ENCODE results near the gene TATDN3. TPM values are rescaled to one million over a fixed set of nuclear protein-coding genes. Genes with fewer than 3 reads are reported as not detected.
"Not testable (repeated sequence)": the region's sequence is repeated elsewhere in the genome, so short reads cannot be mapped to it uniquely, and the experiment has no call there.

TATDN3 gene
- total RNA-seq, 6 donors from 2014 or later = 7.5 to 14.9 (median 11.7) TPM

GRCh38 chr1:212827171-212827776, 35.6 kb downstream of the TATDN3 start:
- Histone ChIP-seq H3K4me1 (no peaks in the 10 kb centered on the region), H3K36me3 (no peaks in the 10 kb centered on the region), H3K27me3 (no peaks in the 10 kb centered on the region), H3K4me3 (no peak overlapping the region), H3K9me3 (peaks cover 0 to 15% (median 13%) of the 10 kb centered on the region in 4 donors), H3K27ac (no peak overlapping the region)
- ATAC-seq (ENCODE audit: low FRiP score in 2 of 2) (no peak), DNase-seq (no peak)
- TF ChIP-seq POLR2AphosphoS5 (IDR thresholded peaks at IDR 0.05) (no peak), EP300 (IDR thresholded peaks at IDR 0.05) (no peak), POLR2A (IDR thresholded peaks at IDR 0.05) (no peak)
- TF ChIP-seq, protein P1, sequence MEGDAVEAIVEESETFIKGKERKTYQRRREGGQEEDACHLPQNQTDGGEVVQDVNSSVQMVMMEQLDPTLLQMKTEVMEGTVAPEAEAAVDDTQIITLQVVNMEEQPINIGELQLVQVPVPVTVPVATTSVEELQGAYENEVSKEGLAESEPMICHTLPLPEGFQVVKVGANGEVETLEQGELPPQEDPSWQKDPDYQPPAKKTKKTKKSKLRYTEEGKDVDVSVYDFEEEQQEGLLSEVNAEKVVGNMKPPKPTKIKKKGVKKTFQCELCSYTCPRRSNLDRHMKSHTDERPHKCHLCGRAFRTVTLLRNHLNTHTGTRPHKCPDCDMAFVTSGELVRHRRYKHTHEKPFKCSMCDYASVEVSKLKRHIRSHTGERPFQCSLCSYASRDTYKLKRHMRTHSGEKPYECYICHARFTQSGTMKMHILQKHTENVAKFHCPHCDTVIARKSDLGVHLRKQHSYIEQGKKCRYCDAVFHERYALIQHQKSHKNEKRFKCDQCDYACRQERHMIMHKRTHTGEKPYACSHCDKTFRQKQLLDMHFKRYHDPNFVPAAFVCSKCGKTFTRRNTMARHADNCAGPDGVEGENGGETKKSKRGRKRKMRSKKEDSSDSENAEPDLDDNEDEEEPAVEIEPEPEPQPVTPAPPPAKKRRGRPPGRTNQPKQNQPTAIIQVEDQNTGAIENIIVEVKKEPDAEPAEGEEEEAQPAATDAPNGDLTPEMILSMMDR (IDR thresholded peaks at IDR 0.05) = no peak
- WGBS, 2 donors = 95 to 99% methylated on average over 4 of the region's 4 CpGs

DNA sequence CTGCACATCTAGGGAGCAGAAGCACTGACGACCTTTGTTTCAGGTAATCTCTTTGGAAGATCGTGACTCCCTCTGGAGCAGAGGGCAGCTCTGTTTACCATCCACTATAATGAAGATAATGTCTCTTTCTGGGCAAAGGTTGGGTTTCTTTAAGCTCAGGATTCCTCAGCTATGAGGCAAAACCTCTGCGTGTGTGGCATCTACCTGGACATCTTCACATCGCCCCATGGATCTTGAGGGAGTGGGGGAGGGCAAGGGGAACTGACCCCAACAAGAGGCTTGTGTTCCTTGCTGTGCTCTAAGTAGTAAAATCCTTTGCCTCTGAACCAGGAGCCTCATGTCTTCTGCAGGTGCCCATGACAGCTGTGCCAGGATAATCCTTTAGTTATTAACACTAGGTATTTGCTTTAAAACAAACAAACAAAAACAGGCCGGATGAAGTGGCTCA, 36.2 kb downstream of the TATDN3 start:
- H3K36me3 ChIP-seq = no peaks in the 10 kb centered on the region
- H3K4me3 ChIP-seq = no peak overlapping the region
- H3K9me3 ChIP-seq = peaks cover 0 to 15% (median 13%) of the 10 kb centered on the region in 4 donors
- H3K27ac ChIP-seq = no peak overlapping the region
- DNase-seq (no peak), ATAC-seq (ENCODE audit: low FRiP score in 2 of 2) (no peak)
- H3K4me1 ChIP-seq = no peaks in the 10 kb centered on the region
- H3K27me3 ChIP-seq = no peaks in the 10 kb centered on the region
- 73 to 83% methylated on average over 5 of the region's 5 CpGs for WGBS, 2 donors
- no peak for TF ChIP-seq POLR2A (IDR thresholded peaks at IDR 0.05)

DNA sequence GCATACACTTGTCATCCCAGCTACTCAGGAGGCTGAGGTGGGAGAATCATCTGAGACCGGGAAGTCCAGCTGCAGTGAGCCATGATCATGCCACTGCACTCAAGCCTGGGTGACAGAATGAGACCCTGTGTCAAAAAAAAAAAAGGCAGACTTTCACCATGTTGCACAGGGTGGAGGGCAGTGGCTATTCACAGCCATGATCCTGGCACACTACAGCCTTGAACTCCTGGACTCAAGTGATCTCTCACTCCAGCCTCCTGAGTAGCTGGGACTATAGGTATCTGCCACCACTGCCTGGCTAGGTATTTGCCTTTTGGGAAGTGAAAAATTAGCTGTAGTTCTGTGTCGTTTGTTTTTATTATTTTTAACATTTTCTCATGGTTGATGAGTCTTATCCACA, 36.7 kb downstream of the TATDN3 start:
- H3K9me3 ChIP-seq = peaks cover 0 to 15% (median 13%) of the 10 kb centered on the region in 4 donors
- 83 to 94% methylated on average over 2 of the region's 2 CpGs for WGBS, 2 donors
- H3K36me3 ChIP-seq = no peaks in the 10 kb centered on the region
- DNase-seq = no peak
- H3K27me3 ChIP-seq = no peaks in the 10 kb centered on the region
- H3K4me1 ChIP-seq = no peaks in the 10 kb centered on the region
- H3K27ac ChIP-seq = no peak overlapping the region
- ATAC-seq (ENCODE audit: low FRiP score in 2 of 2) = no peak
- H3K4me3 ChIP-seq = no peak overlapping the region
- TF ChIP-seq EP300 (IDR thresholded peaks at IDR 0.05) = no peak
- no peak for TF ChIP-seq POLR2AphosphoS5 (IDR thresholded peaks at IDR 0.05)
- TF ChIP-seq, protein P1 (IDR thresholded peaks at IDR 0.05) = no peak

DNA sequence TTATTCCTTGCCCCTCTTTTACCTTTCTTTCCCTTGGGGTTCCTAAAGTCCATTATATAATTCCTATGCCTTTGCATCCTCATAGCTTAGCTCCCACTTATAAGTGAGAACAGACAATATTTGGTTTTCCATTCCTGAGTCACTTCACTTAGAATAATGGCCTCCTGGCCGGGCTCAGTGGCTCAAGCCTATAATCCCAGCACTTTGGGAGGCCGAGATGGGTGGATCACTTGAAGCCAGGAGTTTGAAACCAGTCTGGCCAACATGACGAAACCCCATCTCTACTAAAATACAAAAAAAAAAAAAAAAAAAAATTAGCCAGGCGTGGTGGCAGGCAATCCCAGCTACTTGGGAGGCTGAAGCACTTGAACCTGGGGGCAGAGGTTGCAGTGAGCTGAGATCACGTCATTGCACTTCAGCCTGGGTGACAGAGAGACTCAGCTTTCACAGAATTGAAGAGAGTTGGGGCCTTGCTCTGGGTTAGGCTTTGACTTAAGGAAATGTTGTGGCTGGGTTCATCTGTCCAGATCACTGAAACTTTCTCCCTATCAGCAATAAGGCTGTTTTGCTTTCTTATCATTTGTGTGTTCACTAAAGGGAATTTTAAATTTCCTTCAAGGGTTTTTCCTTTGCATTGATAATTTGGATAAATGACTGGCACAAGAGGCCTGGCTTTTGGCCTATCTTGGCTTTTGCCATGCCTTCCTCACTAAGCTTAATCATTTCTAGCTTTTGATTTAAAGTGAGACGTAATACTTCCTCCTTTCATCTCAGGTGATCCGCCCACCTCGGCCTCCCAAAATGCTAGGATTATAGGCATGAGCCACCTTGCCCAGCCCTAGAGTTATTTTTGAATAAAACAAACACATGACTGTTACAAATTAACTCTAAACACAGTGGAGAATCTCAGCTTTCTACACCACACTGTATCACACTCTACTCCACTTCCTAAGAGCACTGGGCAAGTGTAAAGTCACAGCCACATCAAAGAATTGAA, 41.8 kb downstream of the TATDN3 start:
- peak; percentile 58 to 87 for ATAC-seq (ENCODE audit: low FRiP score in 2 of 2)
- 66 to 70% methylated on average over 8 of the region's 8 CpGs for WGBS, 2 donors
- H3K4me1 ChIP-seq, H3K36me3 ChIP-seq, H3K27me3 ChIP-seq, H3K4me3 ChIP-seq, H3K9me3 ChIP-seq: not testable (repeated sequence)
- peak overlapping the region; percentile 24 to 52 (median 34) for H3K27ac ChIP-seq
- peak in 1 of 2 donors; percentile 72 for DNase-seq

- DNase-seq (no peak), ATAC-seq (ENCODE audit: low FRiP score in 2 of 2) (no peak)
- Histone ChIP-seq H3K9me3 (no peaks in the 10 kb centered on the region), H3K4me1 (no peaks in the 10 kb centered on the region), H3K27me3 (no peaks in the 10 kb centered on the region), H3K27ac (no peak overlapping the region), H3K36me3 (no peaks in the 10 kb centered on the region), H3K4me3 (no peak overlapping the region)
- WGBS, 2 donors = 92 to 95% methylated on average over 5 of the region's 5 CpGs
- TF ChIP-seq POLR2A (IDR thresholded peaks at IDR 0.05) = no peak
- TF ChIP-seq EP300 (IDR thresholded peaks at IDR 0.05) = no peak
- no peak for TF ChIP-seq POLR2AphosphoS5 (IDR thresholded peaks at IDR 0.05)
- TF ChIP-seq, protein P1 (IDR thresholded peaks at IDR 0.05) = no peak
Measured at GRCh38 chr1:212838145-212838544, 46.5 kb downstream of the TATDN3 start.

- H3K27ac ChIP-seq; H3K4me3 ChIP-seq; H3K27me3 ChIP-seq; DNase-seq; H3K9me3 ChIP-seq; ATAC-seq (ENCODE audit: low FRiP score in 2 of 2); H3K4me1 ChIP-seq; H3K36me3 ChIP-seq: not testable (repeated sequence)
- 65 to 96% methylated on average over 3 of the region's 3 CpGs for WGBS, 2 donors
Measured at GRCh38 chr1:212844521-212844920, 52.8 kb downstream of the TATDN3 start.
